HG03196 (cell line): Measurements from ENCODE around the gene SMO.
"Not testable (repeated sequence)": the region's sequence is repeated elsewhere in the genome, so short reads cannot be mapped to it uniquely, and the experiment has no call there.

Source experiments
- ATAC-seq: cut with Tn5 transposase; IDR thresholded peaks from one replicate; pipeline ENCODE4 v1.9.1; 2021; ENCODE audit not compliant: unreplicated experiment

SMO gene

DNA sequence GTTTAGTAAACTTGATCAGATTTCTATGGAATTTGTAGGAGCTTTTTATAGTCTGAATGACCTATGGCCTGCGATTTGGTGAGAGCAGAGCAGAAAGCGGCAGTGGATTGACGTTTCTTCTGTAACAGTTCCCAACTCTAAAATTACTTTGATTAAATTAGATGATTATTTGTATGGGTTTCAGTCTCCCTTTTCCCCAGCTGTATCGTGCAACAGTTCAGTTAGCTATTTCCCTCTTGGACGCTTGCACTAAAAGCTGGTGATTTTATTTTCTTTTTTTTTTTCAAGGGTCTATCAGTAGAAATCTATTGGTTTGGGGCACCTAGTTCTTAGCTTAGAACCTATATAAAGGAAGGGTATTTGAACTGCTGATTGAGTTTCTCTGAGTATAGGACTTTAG is 43.2 kb downstream of the SMO start:
- ATAC-seq: no peak

- no peak for ATAC-seq
These were observed 50.1 kb downstream of the SMO start for GRCh38 chr7:129238546-129238945.

- no peak for ATAC-seq
These were observed 51.8 kb downstream of the SMO start for GRCh38 chr7:129240119-129240820.

DNA sequence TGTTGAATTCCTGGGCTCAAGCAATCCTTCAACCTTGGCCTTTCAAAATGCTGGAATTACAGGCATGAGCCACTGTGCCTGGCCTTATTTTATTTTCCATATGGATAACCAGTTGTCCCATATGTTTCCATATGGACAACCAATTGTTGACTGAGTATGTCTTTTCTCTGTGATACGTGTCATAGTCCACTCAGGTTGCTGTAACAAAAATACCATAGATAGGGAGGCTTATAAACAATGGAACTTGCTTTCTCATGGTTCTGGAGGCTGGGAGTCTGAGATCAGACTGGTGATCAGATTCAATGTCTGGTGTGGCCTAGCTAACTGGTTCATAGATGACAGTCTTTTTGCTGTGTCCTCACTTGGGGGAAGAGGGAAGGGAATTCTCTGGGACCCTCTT is 55.8 kb downstream of the SMO start:
- no peak for ATAC-seq

- no peak for ATAC-seq
These were observed 57.1 kb downstream of the SMO start for GRCh38 chr7:129245533-129245932.

DNA sequence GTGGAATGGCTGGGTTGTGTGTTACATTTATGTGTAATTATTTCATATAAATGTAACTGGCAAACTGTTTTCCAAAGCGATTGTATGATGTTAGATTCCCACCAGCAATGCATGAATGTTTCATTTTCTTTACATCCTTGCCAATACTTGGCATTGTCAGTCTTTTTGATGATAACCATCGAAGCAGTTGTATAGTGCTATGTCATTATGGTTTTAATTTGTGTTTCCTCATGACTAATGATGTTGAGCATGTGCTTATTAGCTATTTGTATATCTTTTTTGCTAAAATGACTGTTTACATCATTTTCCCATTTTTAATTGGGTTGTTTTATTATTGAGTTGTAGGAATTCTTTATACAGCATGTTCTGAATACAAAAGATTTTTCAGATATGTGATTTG is 58.7 kb downstream of the SMO start:
- no peak for ATAC-seq

GRCh38 chr7:129252128-129252527 is 63.7 kb downstream of the SMO start:
- ATAC-seq: no peak

GRCh38 chr7:129252603-129253002 is 64.2 kb downstream of the SMO start:
- not testable (repeated sequence) for ATAC-seq

DNA sequence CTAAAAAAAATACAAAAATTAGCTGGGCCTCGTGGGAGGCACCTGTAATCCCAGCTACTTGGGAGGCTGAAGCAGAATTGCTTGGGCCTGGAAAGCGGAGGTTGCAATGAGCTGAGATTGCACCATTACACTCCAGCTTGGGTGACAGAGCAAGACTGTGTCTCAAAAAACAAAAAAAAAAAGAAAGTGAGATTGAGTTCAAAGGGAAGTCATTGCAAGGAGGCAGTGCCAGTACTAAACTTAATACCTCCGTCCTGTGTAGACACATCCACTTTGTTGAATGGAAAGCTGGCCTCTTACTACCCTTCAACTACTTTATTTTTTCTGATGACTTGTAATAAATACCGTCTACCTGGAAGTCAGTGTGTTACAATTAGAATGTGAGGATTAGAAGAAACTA is 67.4 kb downstream of the SMO start:
- no peak for ATAC-seq

DNA sequence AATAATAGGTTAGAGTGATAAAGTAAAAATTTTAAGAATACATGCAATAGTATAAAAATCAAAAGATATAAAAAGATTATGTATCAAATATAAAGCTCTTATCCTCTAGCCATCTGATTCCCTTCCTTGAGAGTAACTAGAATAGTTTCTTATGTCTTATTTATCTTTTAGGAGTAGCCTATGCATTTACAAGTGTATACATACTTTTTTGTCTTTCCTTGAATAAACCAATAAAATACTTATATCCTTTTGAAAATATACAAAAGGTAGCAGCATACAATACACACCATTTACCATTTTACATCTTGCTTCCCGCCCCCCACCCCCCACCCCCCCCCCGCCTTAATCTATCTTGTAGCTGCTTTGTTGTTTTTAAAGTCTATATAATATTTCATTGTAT is 67.8 kb downstream of the SMO start:
- no peak for ATAC-seq

DNA sequence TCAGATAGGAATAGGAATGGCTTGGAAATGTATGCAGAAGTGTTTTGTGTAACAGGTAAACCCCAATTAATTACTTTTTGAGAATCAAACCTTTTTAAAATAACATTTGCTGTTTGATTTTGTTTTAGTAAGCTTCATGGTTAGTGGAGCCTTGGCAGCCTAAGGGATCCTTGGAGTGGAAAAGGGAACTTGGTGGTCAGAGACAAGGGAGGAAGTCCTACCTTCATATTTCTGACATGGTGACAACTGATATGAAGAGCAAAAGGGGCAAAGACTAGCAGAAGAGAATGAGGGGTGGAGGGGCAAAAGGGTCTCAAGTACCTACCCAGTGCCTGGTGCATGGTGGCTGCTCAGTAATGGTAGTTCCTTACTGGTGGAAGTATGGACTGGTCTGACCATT is 68.7 kb downstream of the SMO start:
- no peak for ATAC-seq

- no peak for ATAC-seq
These were observed 70.4 kb downstream of the SMO start for GRCh38 chr7:129258649-129259389.

GRCh38 chr7:129262324-129262723 is 73.9 kb downstream of the SMO start:
- ATAC-seq: no peak
